Body of pancreas (tissue), 4 donors: ENCODE results near the gene SLC9A9.

Source experiments
- POLR2A ChIP-seq, 3 donors: fragments of 450-650 bp; IDR thresholded peaks; one replicate each; pipeline ENCODE4 v1.6.1; 2016; ENCODE audit warnings: antibody characterized with exemption in 3 of 3, mild to moderate bottlenecking in 2 of 3
- TF ChIP-seq, protein P1 (sequence below), 7 experiments: fragments of 450-650 bp in 4 of 7; fragments of 200-600 bp in 3 of 7; sonication (generic) in 3 of 7; IDR thresholded peaks; one replicate each; pipeline ENCODE4 v1.5.1; 2016 to 2019; ENCODE audit warnings: antibody characterized with exemption in 7 of 7

DNA sequence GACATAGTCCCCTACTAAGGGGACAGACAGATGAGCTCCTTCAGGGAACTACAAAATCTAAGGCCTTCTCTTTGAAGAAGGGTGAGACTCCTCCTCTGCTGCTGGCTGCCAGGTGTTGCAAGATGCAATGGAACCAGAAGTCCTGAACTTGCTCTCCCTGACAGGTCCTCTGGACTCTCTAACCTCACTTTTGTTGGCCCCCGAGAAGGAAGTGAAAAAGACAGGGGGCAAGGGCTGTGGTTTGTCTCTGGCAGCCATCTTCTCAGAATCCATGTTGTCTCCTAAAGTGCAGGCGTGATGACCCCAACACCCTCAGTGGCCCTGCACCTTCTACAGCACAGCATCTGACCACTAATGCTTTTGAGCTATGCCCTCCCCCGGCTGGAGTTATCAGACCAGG is 436.2 kb downstream of the SLC9A9 start:
- TF ChIP-seq, protein P1, sequence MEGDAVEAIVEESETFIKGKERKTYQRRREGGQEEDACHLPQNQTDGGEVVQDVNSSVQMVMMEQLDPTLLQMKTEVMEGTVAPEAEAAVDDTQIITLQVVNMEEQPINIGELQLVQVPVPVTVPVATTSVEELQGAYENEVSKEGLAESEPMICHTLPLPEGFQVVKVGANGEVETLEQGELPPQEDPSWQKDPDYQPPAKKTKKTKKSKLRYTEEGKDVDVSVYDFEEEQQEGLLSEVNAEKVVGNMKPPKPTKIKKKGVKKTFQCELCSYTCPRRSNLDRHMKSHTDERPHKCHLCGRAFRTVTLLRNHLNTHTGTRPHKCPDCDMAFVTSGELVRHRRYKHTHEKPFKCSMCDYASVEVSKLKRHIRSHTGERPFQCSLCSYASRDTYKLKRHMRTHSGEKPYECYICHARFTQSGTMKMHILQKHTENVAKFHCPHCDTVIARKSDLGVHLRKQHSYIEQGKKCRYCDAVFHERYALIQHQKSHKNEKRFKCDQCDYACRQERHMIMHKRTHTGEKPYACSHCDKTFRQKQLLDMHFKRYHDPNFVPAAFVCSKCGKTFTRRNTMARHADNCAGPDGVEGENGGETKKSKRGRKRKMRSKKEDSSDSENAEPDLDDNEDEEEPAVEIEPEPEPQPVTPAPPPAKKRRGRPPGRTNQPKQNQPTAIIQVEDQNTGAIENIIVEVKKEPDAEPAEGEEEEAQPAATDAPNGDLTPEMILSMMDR (IDR thresholded peaks at IDR 0.05): no peak
- TF ChIP-seq POLR2A (IDR thresholded peaks at IDR 0.05): no peak
